K562 (cell line): ENCODE results near the gene NKD1. TPM values are rescaled to one million over a fixed set of nuclear protein-coding genes. Genes with fewer than 3 reads are reported as not detected.

Experiments used
- ATAC-seq: fragments of 200-7000 bp; cut with Tn5 transposase; 3 replicates; pipeline ENCODE4 v1.9.1; 2020; ENCODE audit warnings: moderate library complexity
- BruUV-seq: library from RNA; stranded (reverse); fragments of 400-500 nt; replicated peaks from 2 replicates; lab custom pipeline; 2021; lab: Mats Ljungman, UMichigan
- CTCF ChIA-PET: fragments of 300-600 bp; formaldehyde crosslinking; extraction: SDS; loops from one replicate; lab custom pipeline; 2021; ENCODE audit warnings: low intra/inter-chr PET ratio; lab: Yijun Ruan, JAX
- POLR2A ChIA-PET: fragments of 300-600, 350-650 bp; sonication (Branson Sonifier 250); formaldehyde crosslinking; extraction: SDS; loops from one replicate; lab custom pipeline; 2021; ENCODE audit warnings: antibody characterized with exemption, inconsistent platforms; lab: Yijun Ruan, JAX
- DNase-seq, 4 experiments: peaks; one replicate each; pipeline versions ENCODE4 v3.0.0 to v3.0.0-alpha.2; 2011 to 2018; ENCODE audit warnings: low spot score in 3 of 4, mixed read lengths in 3 of 4; ENCODE audit errors: extremely low read depth in 1 of 4
- FAIRE-seq: peaks from 2 replicates; lab custom pipeline; 2011; peaks lifted over from hg19 to GRCh38; lab: Jason Lieb, UNC
- H2AFZ ChIP-seq: 2 replicates; pipeline ENCODE4 v1.6.0; 2011; ENCODE audit warnings: low read depth, low read length, control low read depth, inconsistent platforms
- H3K27ac ChIP-seq: fragments of 200-600 bp; 3 replicates; pipeline ENCODE4 v1.8.0; 2011; ENCODE audit warnings: low read depth, mild to moderate bottlenecking, control low read depth, inconsistent platforms, low read length, moderate library complexity, mixed read lengths; ENCODE audit errors: extremely low read depth
- H3K27me3 ChIP-seq, 2 experiments: fragments of 300-600 bp in 1 of 2; 2 replicates in 1 of 2; 3 replicates in 1 of 2; pipeline versions ENCODE4 v1.6.0 to v1.8.0; 2011; ENCODE audit warnings: inconsistent platforms in 2 of 2, low read length in 2 of 2, mild to moderate bottlenecking in 1 of 2, mixed read lengths in 1 of 2, moderate library complexity in 1 of 2; ENCODE audit not compliant: control insufficient read depth in 2 of 2, insufficient read depth in 2 of 2
- H3K36me3 ChIP-seq: fragments of 300-600 bp; 3 replicates; pipeline ENCODE4 v1.8.0; 2011; ENCODE audit warnings: mild to moderate bottlenecking, low read length, inconsistent platforms; ENCODE audit not compliant: control insufficient read depth, insufficient read depth
- H3K4me1 ChIP-seq, 2 experiments: fragments of 200-600 bp in 1 of 2; replicated peaks in 1 of 2; 2 replicates in 1 of 2; 3 replicates in 1 of 2; pipeline versions ENCODE4 v1.5.1 to v1.8.0; 2011; ENCODE audit warnings: inconsistent platforms in 2 of 2, low read length in 2 of 2, mild to moderate bottlenecking in 1 of 2, mixed read lengths in 1 of 2, moderate library complexity in 1 of 2; ENCODE audit not compliant: control insufficient read depth in 2 of 2, insufficient read depth in 2 of 2
- H3K4me2 ChIP-seq: 2 replicates; pipeline ENCODE4 v1.6.1; 2011; ENCODE audit warnings: low read length, control low read depth, inconsistent platforms, mixed read lengths; ENCODE audit not compliant: insufficient read depth
- H3K4me3 ChIP-seq: fragments of 200-600 bp; sonication (generic), shearing (Covaris generic); 2 replicates; pipeline ENCODE4 v1.5.1; 2016; ENCODE audit warnings: control low read depth, inconsistent platforms
- H3K79me2 ChIP-seq: fragments of 200-600 bp; 3 replicates; pipeline ENCODE4 v1.8.0; 2011; ENCODE audit warnings: low read length, inconsistent platforms; ENCODE audit not compliant: control insufficient read depth, insufficient read depth
- H3K9ac ChIP-seq, 2 experiments: 2 replicates each; pipeline versions ENCODE4 v1.6.0 to v1.6.1; 2011; ENCODE audit warnings: low read depth in 2 of 2, low read length in 2 of 2, control low read depth in 1 of 2, inconsistent platforms in 1 of 2, mild to moderate bottlenecking in 1 of 2, mixed read lengths in 1 of 2; ENCODE audit not compliant: insufficient read depth in 1 of 2
- H3K9me1 ChIP-seq: one replicate; pipeline ENCODE4 v1.6.0; 2011; ENCODE audit warnings: inconsistent platforms, mild to moderate bottlenecking, low read length, moderate library complexity; ENCODE audit not compliant: control insufficient read depth, insufficient read depth
- H3K9me3 ChIP-seq: replicated peaks from 2 replicates; pipeline ENCODE4 v1.5.1; 2011; ENCODE audit warnings: low read depth, low read length, inconsistent platforms; ENCODE audit not compliant: control insufficient read depth, insufficient read depth
- H4K20me1 ChIP-seq: replicated peaks from 2 replicates; pipeline ENCODE4 v1.6.1; 2011; ENCODE audit warnings: low read length, inconsistent platforms, mixed read lengths; ENCODE audit not compliant: control insufficient read depth, insufficient read depth
- BDP1 ChIP-seq: IDR thresholded peaks from 3 replicates; pipeline ENCODE4 v1.6.1; 2011; ENCODE audit not compliant: insufficient read length, insufficient read depth
- CREB3L1 ChIP-seq: fragments of 450-650 bp; IDR thresholded peaks from 2 replicates; pipeline ENCODE4 v1.6.1; 2014; ENCODE audit warnings: low read depth, mild to moderate bottlenecking, moderate library complexity, borderline replicate concordance
- E2F6 ChIP-seq, 2 experiments: IDR thresholded peaks; 2 replicates each; pipeline ENCODE4 v1.6.1; 2011; ENCODE audit warnings: borderline replicate concordance in 1 of 2, control low read depth in 1 of 2, low read depth in 1 of 2, low read length in 1 of 2, mild to moderate bottlenecking in 1 of 2, mixed read lengths in 1 of 2, moderate library complexity in 1 of 2; ENCODE audit not compliant: insufficient read depth in 1 of 2, insufficient read length in 1 of 2, poor library complexity in 1 of 2, severe bottlenecking in 1 of 2; ENCODE audit errors: extremely low read depth in 1 of 2
- HDAC2 ChIP-seq: fragments of 450-650 bp; IDR thresholded peaks from 2 replicates; pipeline ENCODE4 v1.6.1; 2016; ENCODE audit warnings: mild to moderate bottlenecking
- MLLT1 ChIP-seq, 2 experiments: fragments of 450-650 bp; IDR thresholded peaks; 2 replicates each; pipeline ENCODE4 v1.6.1; 2016
- PML ChIP-seq: IDR thresholded peaks from 2 replicates; pipeline ENCODE4 v1.6.1; 2012; ENCODE audit warnings: low read length, inconsistent platforms
- RFX1 ChIP-seq: fragments of 450-650 bp; IDR thresholded peaks from 2 replicates; pipeline ENCODE4 v1.6.1; 2016; ENCODE audit warnings: mild to moderate bottlenecking, moderate library complexity
- SMAD2 ChIP-seq: fragments of 150-350 bp; IDR thresholded peaks from 2 replicates; pipeline ENCODE4 v1.6.1; 2014; ENCODE audit warnings: low read depth, mild to moderate bottlenecking, low read length
- SMAD4 ChIP-seq: fragments of 250-450 bp; sonication (Bioruptor Pico); conservative IDR thresholded peaks from 2 replicates; pipeline ENCODE4 v1.8.0; 2021; ENCODE audit warnings: inconsistent platforms, mild to moderate bottlenecking, moderate library complexity
- TFAM ChIP-seq: fragments of 250-450 bp; sonication (Bioruptor Pico); conservative IDR thresholded peaks from 2 replicates; pipeline ENCODE4 v1.5.0; 2021; ENCODE audit warnings: mild to moderate bottlenecking, moderate library complexity
- TOE1 ChIP-seq, 2 experiments: fragments of 450-650 bp in 1 of 2; sonication (generic) in 1 of 2; formaldehyde crosslinking in 1 of 2; IDR thresholded peaks; 2 replicates each; pipeline versions ENCODE4 v1.7.1 to v1.8.0; 2016 to 2022; ENCODE audit warnings: borderline replicate concordance in 2 of 2, mild to moderate bottlenecking in 2 of 2, antibody characterized with exemption in 1 of 2, inconsistent platforms in 1 of 2, low read depth in 1 of 2, missing genetic modification reagents in 1 of 2, moderate library complexity in 1 of 2
- YBX1 ChIP-seq: fragments of 450-650 bp; IDR thresholded peaks from 2 replicates; pipeline ENCODE4 v1.7.1; 2016; ENCODE audit warnings: mild to moderate bottlenecking
- ZNF174 ChIP-seq: fragments of 250-450 bp; sonication (Bioruptor Pico); IDR thresholded peaks from 2 replicates; pipeline ENCODE4 v1.4.0; 2020; ENCODE audit warnings: mild to moderate bottlenecking
- ZNF436 ChIP-seq: fragments of 250-450, 450-650 bp; sonication (Bioruptor Pico); formaldehyde crosslinking; IDR thresholded peaks from 2 replicates; pipeline ENCODE4 v1.7.0; 2020; ENCODE audit warnings: mild to moderate bottlenecking
- ZNF511 ChIP-seq: sonication (generic); formaldehyde crosslinking; IDR thresholded peaks from 2 replicates; pipeline ENCODE4 v1.8.0; 2022; ENCODE audit warnings: mild to moderate bottlenecking, missing genetic modification reagents
- ZNF668 ChIP-seq: fragments of 250-450 bp; sonication (Bioruptor Pico); IDR thresholded peaks from 2 replicates; pipeline ENCODE4 v1.8.0; 2022; ENCODE audit warnings: mild to moderate bottlenecking, inconsistent platforms
- ZNF699 ChIP-seq: fragments of 250-450 bp; sonication (Bioruptor Pico); IDR thresholded peaks from 2 replicates; pipeline ENCODE4 v1.8.0; 2021; ENCODE audit warnings: mild to moderate bottlenecking, moderate library complexity; ENCODE audit not compliant: insufficient replicate concordance
- WGBS: fragments of 100-300 bp; shearing (Covaris generic); methylation state at CpG from one replicate; pipeline ENCODE4 v1.1.6; 2016; ENCODE audit warnings: low coverage, mixed read lengths; ENCODE audit not compliant: insufficient coverage; ENCODE audit errors: missing lambda C conversion rate; 5-methylcytosine and 5-hydroxymethylcytosine counted together
- in situ Hi-C: fragments of 300-500 bp; cut with MboI; formaldehyde crosslinking; loops from 4 replicates; pipeline ENCODE4 v1.15.0; 2018; ENCODE audit warnings: inconsistent platforms, mixed read lengths
- intact Hi-C: fragments of 100-400 bp; cut with micrococcal nuclease; formaldehyde crosslinking; loops from 2 replicates; pipeline ENCODE4 v1.14.2; 2022
- polyA plus RNA-seq, 8 experiments: library from polyadenylated mRNA; depleted of rRNA in 4 of 8; stranded (reverse) in 5 of 8; unstranded in 3 of 8; fragments of >200 nt; fragmentation: Nextera tagmentation in 2 of 8; fragmentation: Illumina TruSeq in 1 of 8; extraction: Ambion mirVana in 2 of 8; extraction: Trizol in 1 of 8; gene quantifications; 2 replicates each; pipeline versions ENCODE4 v1.2.1 to v1.2.3, GENCODE V29; 2011 to 2014; ENCODE audit warnings: inconsistent platforms in 1 of 8, missing spikeins in 1 of 8
- total RNA-seq, 7 experiments: library from RNA; depleted of rRNA in 6 of 7; stranded (reverse); fragments of >200 nt in 6 of 7; fragmentation: Illumina TruSeq in 2 of 7; extraction: Trizol in 2 of 7; gene quantifications; 2 replicates each; pipeline versions ENCODE4 v1.2.1 to v1.2.3, GENCODE V29; 2011 to 2021; ENCODE audit warnings: low replicate concordance in 1 of 7

The NKD1 gene
- total and polyA plus RNA-seq, 9 of the 15 experiments (the other 6 are each of a cell fraction or from before 2014, with no cell fraction given), result under 0.01 to 0.24 (median 0.04) TPM; not detected in 2

- POLR2A ChIA-PET, result interaction anchor here (0.6 to 0.7 kb wide), 2 partner anchors 10 to 42 kb away, joined by 3 read pairs; no protein-coding TSS in a partner anchor
- Histone ChIP-seq H3K9me3 (no peaks in the 10 kb centered on the region), H3K27ac (no peak overlapping the region), H3K9ac (no peak overlapping the region), H3K4me2 (no peak overlapping the region), H3K79me2 (no peaks in the 10 kb centered on the region), H3K4me1 (peaks cover 0 to 18% of the 10 kb centered on the region in 2 experiments; a peak in 2 of 5 replicates), H3K9me1 (no peaks in the 10 kb centered on the region), H3K36me3 (no peaks in the 10 kb centered on the region), H2AFZ (no peak overlapping the region), H3K4me3 (no peak overlapping the region), H4K20me1 (no peaks in the 10 kb centered on the region; the same call in 1 of the 2 replicates), H3K27me3 (peaks cover 14 to 42% of the 10 kb centered on the region in 2 experiments; a peak in 4 of 5 replicates)
- WGBS, result 0% methylated on average over 8 of the region's 9 CpGs
- ATAC-seq, result no peak
- FAIRE-seq, result no peak
- no peak for TF ChIP-seq E2F6 (IDR thresholded peaks at IDR 0.05; ENCODE audit: borderline replicate concordance in 1 of 2, extremely low read depth in 1 of 2, insufficient read depth in 1 of 2, insufficient read length in 1 of 2, low read depth in 1 of 2, low read length in 1 of 2, poor library complexity in 1 of 2, severe bottlenecking in 1 of 2)
- no peak for TF ChIP-seq ZNF699 (CRISPR knock-in tag)
- TF ChIP-seq BDP1, result no peak
- no peak for TF ChIP-seq CREB3L1
- no peak for TF ChIP-seq ZNF668
- no peak for TF ChIP-seq TFAM
- no peak for TF ChIP-seq SMAD2
- no peak for TF ChIP-seq ZNF436
- TF ChIP-seq RFX1, result no peak
- TF ChIP-seq HDAC2, result no peak
- TF ChIP-seq PML, result no peak
- TF ChIP-seq YBX1, result no peak
- TF ChIP-seq ZNF174, result no peak
- no peak for TF ChIP-seq TOE1 (IDR thresholded peaks at IDR 0.05; ENCODE audit: borderline replicate concordance)
- no peak for TF ChIP-seq TOE1 (CRISPR knock-in tag; IDR thresholded peaks at IDR 0.05; ENCODE audit: borderline replicate concordance, low read depth)
- TF ChIP-seq MLLT1 (IDR thresholded peaks at IDR 0.05), result no peak
- TF ChIP-seq ZNF511 (CRISPR knock-in tag), result no peak
- TF ChIP-seq SMAD4 (CRISPR knock-in tag), result no peak
- no peak for DNase-seq
- CTCF ChIA-PET, result no interaction called here
- intact Hi-C loops, result no loop called here
- in situ Hi-C loops, result no loop called here
- BruUV-seq, result no TSS peak
Observed at GRCh38 chr16:50550866-50551641, 2.9 kb downstream of the NKD1 start.
